HepG2 (cell line): Measurements from ENCODE around the gene UNC13D. TPM values are rescaled to one million over a fixed set of nuclear protein-coding genes. Genes with fewer than 3 reads are reported as not detected.

Experiments used
- ARNT ChIP-seq: fragments of 450-650 bp; IDR thresholded peaks from 2 replicates; pipeline ENCODE4 v1.6.1; 2017
- CEBPB ChIP-seq: IDR thresholded peaks from 2 replicates; pipeline ENCODE4 v1.6.1; 2011; ENCODE audit warnings: low read depth, low read length, improper control_type of control experiment, borderline replicate concordance
- ELF1 ChIP-seq: sonication (generic); formaldehyde crosslinking; IDR thresholded peaks from 2 replicates; pipeline ENCODE4 v1.4.0; 2020; ENCODE audit warnings: missing genetic modification reagents
- FOXP1 ChIP-seq, 2 experiments: fragments of 450-650 bp in 1 of 2; IDR thresholded peaks; 2 replicates each; pipeline ENCODE4 v1.6.1; 2017 to 2018; ENCODE audit warnings: antibody characterized with exemption in 1 of 2
- KDM2A ChIP-seq: sonication (generic); formaldehyde crosslinking; IDR thresholded peaks from 2 replicates; pipeline ENCODE4 v1.4.0; 2020; ENCODE audit warnings: low read depth, missing genetic modification reagents, borderline replicate concordance
- SETDB1 ChIP-seq: sonication (generic); formaldehyde crosslinking; IDR thresholded peaks from 2 replicates; pipeline ENCODE4 v1.5.1; 2020; ENCODE audit warnings: missing genetic modification reagents, mild to moderate bottlenecking, borderline replicate concordance
- SP4 ChIP-seq: sonication (generic); formaldehyde crosslinking; IDR thresholded peaks from 2 replicates; pipeline ENCODE4 v1.8.1; 2023; ENCODE audit warnings: mild to moderate bottlenecking, missing genetic modification reagents
- SUZ12 ChIP-seq: fragments of 150-350 bp; IDR thresholded peaks from 2 replicates; pipeline ENCODE4 v1.6.1; 2014; ENCODE audit warnings: low read depth, low read length
- SYNCRIP ChIP-seq: fragments of 200-400 bp; formaldehyde crosslinking; IDR thresholded peaks from 2 replicates; pipeline ENCODE4 v1.6.1; 2018; ENCODE audit warnings: mild to moderate bottlenecking, low read depth, low read length; ENCODE audit not compliant: insufficient read depth
- XRCC5 ChIP-seq: fragments of 200-400 bp; formaldehyde crosslinking; optimal IDR thresholded peaks from 2 replicates; pipeline ENCODE3; 2017; ENCODE audit warnings: mild to moderate bottlenecking, low read length
- YEATS2 ChIP-seq: sonication (generic); formaldehyde crosslinking; IDR thresholded peaks from 2 replicates; pipeline ENCODE4 v1.4.0; 2020; ENCODE audit warnings: missing genetic modification reagents, borderline replicate concordance
- ZNF263 ChIP-seq: sonication (generic); formaldehyde crosslinking; IDR thresholded peaks from 2 replicates; pipeline ENCODE4 v1.4.0; 2020; ENCODE audit warnings: missing genetic modification reagents
- polyA plus RNA-seq, 8 experiments: library from polyadenylated mRNA; depleted of rRNA in 3 of 8; stranded (reverse) in 7 of 8; unstranded in 1 of 8; fragments of >200 nt; fragmentation: Illumina TruSeq in 4 of 8; extraction: Trizol in 4 of 8; gene quantifications; 2 replicates each; pipeline versions ENCODE4 v1.2.1 to v1.2.3, GENCODE V29; 2011 to 2016; ENCODE audit warnings: low read depth in 4 of 8, missing spikeins in 1 of 8, mixed read lengths in 1 of 8; ENCODE audit not compliant: insufficient read depth in 1 of 8
- total RNA-seq, 5 experiments: library from RNA; depleted of rRNA; stranded (reverse); fragments of >200 nt; fragmentation: Illumina TruSeq; extraction: Trizol; gene quantifications; 2 replicates each; pipeline ENCODE4 v1.2.3, GENCODE V29; 2016; ENCODE audit warnings: low read depth in 1 of 5
- TF ChIP-seq, protein P1 (sequence below): sonication (generic); formaldehyde crosslinking; IDR thresholded peaks from 2 replicates; pipeline ENCODE4 v1.8.0; 2022; ENCODE audit warnings: missing genetic modification reagents, low read depth, mild to moderate bottlenecking, borderline replicate concordance
- TF ChIP-seq, protein P2 (sequence below): sonication (generic); formaldehyde crosslinking; IDR thresholded peaks from 2 replicates; pipeline ENCODE4 v1.4.0; 2020; ENCODE audit warnings: missing genetic modification reagents
- TF ChIP-seq, protein P3 (sequence below), 2 experiments: sonication (generic) in 1 of 2; formaldehyde crosslinking in 1 of 2; IDR thresholded peaks; 2 replicates each; pipeline versions ENCODE4 v1.6.1 to v1.9.0; 2014 to 2022; ENCODE audit warnings: antibody characterized with exemption in 1 of 2, borderline replicate concordance in 1 of 2, inconsistent platforms in 1 of 2, low read depth in 1 of 2, missing genetic modification reagents in 1 of 2
- TF ChIP-seq, protein P4 (sequence below): sonication (generic); formaldehyde crosslinking; IDR thresholded peaks from 2 replicates; pipeline ENCODE4 v1.8.1; 2022; ENCODE audit warnings: mild to moderate bottlenecking, missing genetic modification reagents
- TF ChIP-seq, protein P5 (sequence below): sonication (generic); formaldehyde crosslinking; IDR thresholded peaks from 2 replicates; pipeline ENCODE4 v1.4.0; 2020; ENCODE audit warnings: missing genetic modification reagents; ENCODE audit errors: not compliant biosample characterization

UNC13D gene
- total and polyA plus RNA-seq, 2 of the 13 experiments (the other 11 are each of a cell fraction or from before 2014, with no cell fraction given), result 29.7 to 42.7 TPM

DNA sequence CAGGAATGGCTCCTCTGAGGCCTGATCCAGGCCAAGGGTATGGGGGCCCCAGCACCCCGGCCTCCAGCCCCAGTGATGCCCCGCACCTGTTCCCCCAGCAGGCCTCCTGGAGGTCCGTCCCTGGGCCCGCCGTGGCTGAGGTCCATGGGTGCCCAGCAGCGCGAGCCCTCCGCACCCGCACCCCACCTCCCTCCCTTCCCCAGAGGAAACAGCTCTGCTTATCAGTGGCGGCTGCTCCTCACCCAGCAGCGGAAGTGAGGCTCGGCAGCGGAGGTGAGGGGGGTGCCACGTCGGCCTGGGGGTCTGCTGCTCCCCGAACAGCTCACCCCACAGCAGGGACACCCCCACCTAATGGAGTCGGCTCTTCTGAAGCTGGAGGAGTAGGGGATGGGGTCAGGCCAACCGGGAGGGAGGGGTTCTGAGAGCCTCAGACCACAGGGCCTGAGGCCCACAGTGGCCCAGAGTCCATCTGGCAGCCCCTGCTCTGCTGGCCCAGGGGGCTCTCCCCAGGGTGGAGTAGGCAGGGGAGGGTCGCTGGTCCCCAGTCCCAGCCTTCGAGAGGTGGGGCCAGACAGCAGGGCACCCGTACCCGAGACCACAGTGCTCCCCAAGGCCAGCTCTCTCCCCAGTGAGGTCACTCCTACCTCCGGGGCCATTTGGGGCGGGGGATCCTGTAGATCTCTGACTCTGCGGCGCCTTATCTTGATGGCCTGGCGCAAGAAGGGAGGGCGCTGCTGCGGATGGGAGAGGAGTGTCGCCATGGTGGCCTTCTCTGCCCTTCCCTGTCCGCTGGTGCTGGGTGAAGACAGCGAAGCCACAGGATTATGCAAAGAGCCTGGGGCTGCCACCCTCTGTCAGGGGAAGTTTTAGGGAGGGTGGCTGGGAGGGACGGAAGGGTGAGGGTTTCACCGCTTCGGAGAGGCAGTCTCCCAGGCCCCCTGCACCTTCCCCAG lies at the start of gene UNC13D (continued):
- TF ChIP-seq SYNCRIP (no peak), FOXP1 (IDR thresholded peaks at IDR 0.05) (no peak), FOXP1 (CRISPR knock-in tag; IDR thresholded peaks at IDR 0.05) (no peak), XRCC5 (no peak), ZNF263 (peak; percentile 98), ARNT (no peak), KDM2A (CRISPR knock-in tag) (peak; percentile 29; the same call in 1 of the 2 replicates), SETDB1 (CRISPR knock-in tag) (no peak), YEATS2 (CRISPR knock-in tag) (peak; percentile 9; the same call in 1 of the 2 replicates), CEBPB (no peak), SP4 (CRISPR knock-in tag) (no peak), SUZ12 (no peak), ELF1 (CRISPR knock-in tag) (peak; percentile 54)
- TF ChIP-seq, protein P1, sequence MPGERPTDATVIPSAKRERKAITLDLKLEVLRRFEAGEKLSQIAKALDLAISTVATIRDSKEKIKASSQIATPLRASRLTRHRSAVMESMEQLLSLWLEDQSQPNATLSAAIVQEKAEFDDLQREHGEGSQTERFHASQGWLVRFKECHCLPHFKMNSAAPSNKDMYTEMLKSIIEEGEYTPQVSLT, result no peak
- TF ChIP-seq, protein P2, sequence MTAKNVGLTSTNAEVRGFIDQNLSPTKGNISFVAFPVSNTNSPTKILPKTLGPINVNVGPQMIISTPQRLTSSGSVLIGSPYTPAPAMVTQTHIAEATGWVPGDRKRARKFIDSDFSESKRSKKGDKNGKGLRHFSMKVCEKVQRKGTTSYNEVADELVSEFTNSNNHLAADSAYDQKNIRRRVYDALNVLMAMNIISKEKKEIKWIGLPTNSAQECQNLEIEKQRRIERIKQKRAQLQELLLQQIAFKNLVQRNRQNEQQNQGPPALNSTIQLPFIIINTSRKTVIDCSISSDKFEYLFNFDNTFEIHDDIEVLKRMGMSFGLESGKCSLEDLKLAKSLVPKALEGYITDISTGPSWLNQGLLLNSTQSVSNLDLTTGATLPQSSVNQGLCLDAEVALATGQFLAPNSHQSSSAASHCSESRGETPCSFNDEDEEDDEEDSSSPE (CRISPR knock-in tag), result no peak; the same call in 1 of the 2 replicates
- TF ChIP-seq, protein P3, sequence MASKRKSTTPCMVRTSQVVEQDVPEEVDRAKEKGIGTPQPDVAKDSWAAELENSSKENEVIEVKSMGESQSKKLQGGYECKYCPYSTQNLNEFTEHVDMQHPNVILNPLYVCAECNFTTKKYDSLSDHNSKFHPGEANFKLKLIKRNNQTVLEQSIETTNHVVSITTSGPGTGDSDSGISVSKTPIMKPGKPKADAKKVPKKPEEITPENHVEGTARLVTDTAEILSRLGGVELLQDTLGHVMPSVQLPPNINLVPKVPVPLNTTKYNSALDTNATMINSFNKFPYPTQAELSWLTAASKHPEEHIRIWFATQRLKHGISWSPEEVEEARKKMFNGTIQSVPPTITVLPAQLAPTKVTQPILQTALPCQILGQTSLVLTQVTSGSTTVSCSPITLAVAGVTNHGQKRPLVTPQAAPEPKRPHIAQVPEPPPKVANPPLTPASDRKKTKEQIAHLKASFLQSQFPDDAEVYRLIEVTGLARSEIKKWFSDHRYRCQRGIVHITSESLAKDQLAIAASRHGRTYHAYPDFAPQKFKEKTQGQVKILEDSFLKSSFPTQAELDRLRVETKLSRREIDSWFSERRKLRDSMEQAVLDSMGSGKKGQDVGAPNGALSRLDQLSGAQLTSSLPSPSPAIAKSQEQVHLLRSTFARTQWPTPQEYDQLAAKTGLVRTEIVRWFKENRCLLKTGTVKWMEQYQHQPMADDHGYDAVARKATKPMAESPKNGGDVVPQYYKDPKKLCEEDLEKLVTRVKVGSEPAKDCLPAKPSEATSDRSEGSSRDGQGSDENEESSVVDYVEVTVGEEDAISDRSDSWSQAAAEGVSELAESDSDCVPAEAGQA (IDR thresholded peaks at IDR 0.05; ENCODE audit: low read depth), result no peak
- TF ChIP-seq, protein P3 (CRISPR knock-in tag; IDR thresholded peaks at IDR 0.05; ENCODE audit: borderline replicate concordance), result no peak
- TF ChIP-seq, protein P4, sequence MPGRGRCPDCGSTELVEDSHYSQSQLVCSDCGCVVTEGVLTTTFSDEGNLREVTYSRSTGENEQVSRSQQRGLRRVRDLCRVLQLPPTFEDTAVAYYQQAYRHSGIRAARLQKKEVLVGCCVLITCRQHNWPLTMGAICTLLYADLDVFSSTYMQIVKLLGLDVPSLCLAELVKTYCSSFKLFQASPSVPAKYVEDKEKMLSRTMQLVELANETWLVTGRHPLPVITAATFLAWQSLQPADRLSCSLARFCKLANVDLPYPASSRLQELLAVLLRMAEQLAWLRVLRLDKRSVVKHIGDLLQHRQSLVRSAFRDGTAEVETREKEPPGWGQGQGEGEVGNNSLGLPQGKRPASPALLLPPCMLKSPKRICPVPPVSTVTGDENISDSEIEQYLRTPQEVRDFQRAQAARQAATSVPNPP (CRISPR knock-in tag), result no peak
- TF ChIP-seq, protein P5, sequence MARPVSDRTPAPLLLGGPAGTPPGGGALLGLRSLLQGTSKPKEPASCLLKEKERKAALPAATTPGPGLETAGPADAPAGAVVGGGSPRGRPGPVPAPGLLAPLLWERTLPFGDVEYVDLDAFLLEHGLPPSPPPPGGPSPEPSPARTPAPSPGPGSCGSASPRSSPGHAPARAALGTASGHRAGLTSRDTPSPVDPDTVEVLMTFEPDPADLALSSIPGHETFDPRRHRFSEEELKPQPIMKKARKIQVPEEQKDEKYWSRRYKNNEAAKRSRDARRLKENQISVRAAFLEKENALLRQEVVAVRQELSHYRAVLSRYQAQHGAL, result no peak
